Stimulated activated CD4-positive, alpha-beta T cell treated with anti-CD3 and anti-CD28 coated beads, TNF-alpha, amount 100 ng/mL, for 1 hour (primary cell): ENCODE data around the gene HSD17B4.
"Not testable (repeated sequence)": the region's sequence is repeated elsewhere in the genome, so short reads cannot be mapped to it uniquely, and the experiment has no call there.

Source experiments
- DNase-seq, 3 donors: peaks; one replicate each; pipeline ENCODE4 v3.0.0-alpha.2; 2020; ENCODE audit warnings: low read depth in 3 of 3, low spot score in 1 of 3

The HSD17B4 gene

GRCh38 chr5:119452373-119453039 is at the start of gene HSD17B4:
Gene HSD17B4, plus strand, starts transcription at chr5:119452497. Its CDS starts 79 bp downstream, at chr5:119452576.
- peak; percentile 31 to 67 (median 45) for DNase-seq

- DNase-seq: no peak
Measured at GRCh38 chr5:119402555-119402954, 49.7 kb upstream of the HSD17B4 start.

GRCh38 chr5:119404033-119404432 is 48.3 kb upstream of the HSD17B4 start:
- DNase-seq: no peak

GRCh38 chr5:119405419-119405818 is 46.9 kb upstream of the HSD17B4 start:
- DNase-seq: no peak

GRCh38 chr5:119406551-119407110 is 45.7 kb upstream of the HSD17B4 start:
- no peak for DNase-seq

- DNase-seq: no peak
Measured at GRCh38 chr5:119409235-119409815, 43.0 kb upstream of the HSD17B4 start.

GRCh38 chr5:119410448-119411159 is 41.7 kb upstream of the HSD17B4 start:
- no peak for DNase-seq

- DNase-seq: peak in 2 of 3 donors; percentile 7 to 16
Measured at GRCh38 chr5:119411361-119412278, 40.7 kb upstream of the HSD17B4 start.

- no peak for DNase-seq
Measured at GRCh38 chr5:119412279-119413227, 39.7 kb upstream of the HSD17B4 start.

- DNase-seq: not testable (repeated sequence)
Measured at GRCh38 chr5:119414124-119414734, 38.1 kb upstream of the HSD17B4 start.

GRCh38 chr5:119417891-119418605 is 34.2 kb upstream of the HSD17B4 start:
- no peak for DNase-seq

- no peak for DNase-seq
Measured at GRCh38 chr5:119418606-119419100, 33.6 kb upstream of the HSD17B4 start.

- no peak for DNase-seq
Measured at GRCh38 chr5:119420169-119420568, 32.1 kb upstream of the HSD17B4 start.

GRCh38 chr5:119426057-119426456 is 26.2 kb upstream of the HSD17B4 start:
- DNase-seq: no peak

- DNase-seq: no peak
Measured at GRCh38 chr5:119427060-119427459, 25.2 kb upstream of the HSD17B4 start.

- DNase-seq: not testable (repeated sequence)
Measured at GRCh38 chr5:119427596-119427995, 24.7 kb upstream of the HSD17B4 start.

- DNase-seq: not testable (repeated sequence)
Measured at GRCh38 chr5:119428166-119428565, 24.1 kb upstream of the HSD17B4 start.

GRCh38 chr5:119428574-119428973 is 23.7 kb upstream of the HSD17B4 start:
- DNase-seq: not testable (repeated sequence)
